ENCODE measurements around the gene BOC.

The BOC gene

GRCh38 chr3:113223475-113224281 is 12.3 kb downstream of the BOC start:
- H3K4me1 ChIP-seq (ENCODE audit: low read depth, poor library complexity, severe bottlenecking): no peaks in the 10 kb centered on the region
- no peak overlapping the region for H3K4me3 ChIP-seq (IDR thresholded peaks at IDR 0.05; ENCODE audit: insufficient read depth, low read depth, low read length)
- no peaks in the 10 kb centered on the region for H4K20me1 ChIP-seq (ENCODE audit: insufficient read depth)
- H3K36me3 ChIP-seq (ENCODE audit: insufficient read depth): no peaks in the 10 kb centered on the region
- H3K4me2 ChIP-seq: no peak overlapping the region
- no peak overlapping the region for H3K27ac ChIP-seq
- H3K27me3 ChIP-seq (ENCODE audit: insufficient read depth, low read depth): no peaks in the 10 kb centered on the region
- H3K9ac ChIP-seq: no peak overlapping the region
- no peaks in the 10 kb centered on the region for H3K79me2 ChIP-seq (ENCODE audit: insufficient read depth, low read depth)
- no peak overlapping the region for H2AFZ ChIP-seq (ENCODE audit: low read depth)
- TF ChIP-seq CTCF (conservative IDR thresholded peaks at IDR 0.05; ENCODE audit: low read depth, low read length): no peak

GRCh38 chr3:113225286-113225685 is 13.9 kb downstream of the BOC start:
- Histone ChIP-seq H3K36me3 (ENCODE audit: insufficient read depth) (no peaks in the 10 kb centered on the region), H3K9ac (no peak overlapping the region), H3K4me1 (ENCODE audit: low read depth, poor library complexity, severe bottlenecking) (no peaks in the 10 kb centered on the region), H2AFZ (ENCODE audit: low read depth) (no peak overlapping the region), H3K4me2 (no peak overlapping the region), H4K20me1 (ENCODE audit: insufficient read depth) (no peaks in the 10 kb centered on the region), H3K79me2 (ENCODE audit: insufficient read depth, low read depth) (no peaks in the 10 kb centered on the region), H3K4me3 (IDR thresholded peaks at IDR 0.05; ENCODE audit: insufficient read depth, low read depth, low read length) (no peak overlapping the region), H3K27ac (no peak overlapping the region), H3K27me3 (ENCODE audit: insufficient read depth, low read depth) (no peaks in the 10 kb centered on the region)
- no peak for TF ChIP-seq CTCF (conservative IDR thresholded peaks at IDR 0.05; ENCODE audit: low read depth, low read length)

GRCh38 chr3:113226491-113226890 is 15.1 kb downstream of the BOC start:
- Histone ChIP-seq H3K27me3 (ENCODE audit: insufficient read depth, low read depth) (no peaks in the 10 kb centered on the region), H3K4me2 (no peak overlapping the region), H4K20me1 (ENCODE audit: insufficient read depth) (no peaks in the 10 kb centered on the region), H3K79me2 (ENCODE audit: insufficient read depth, low read depth) (no peaks in the 10 kb centered on the region), H3K36me3 (ENCODE audit: insufficient read depth) (no peaks in the 10 kb centered on the region), H3K27ac (no peak overlapping the region), H3K9ac (no peak overlapping the region), H2AFZ (ENCODE audit: low read depth) (no peak overlapping the region), H3K4me3 (IDR thresholded peaks at IDR 0.05; ENCODE audit: insufficient read depth, low read depth, low read length) (no peak overlapping the region), H3K4me1 (ENCODE audit: low read depth, poor library complexity, severe bottlenecking) (no peaks in the 10 kb centered on the region)
- TF ChIP-seq CTCF (conservative IDR thresholded peaks at IDR 0.05; ENCODE audit: low read depth, low read length): no peak

GRCh38 chr3:113227146-113227545 is 15.8 kb downstream of the BOC start:
- no peak overlapping the region for H3K27ac ChIP-seq

More at GRCh38 chr3:113227146-113227545, 15.8 kb downstream of the BOC start:
- H4K20me1 ChIP-seq (ENCODE audit: insufficient read depth): no peaks in the 10 kb centered on the region
- TF ChIP-seq CTCF (conservative IDR thresholded peaks at IDR 0.05; ENCODE audit: low read depth, low read length): no peak
- H3K4me3 ChIP-seq (IDR thresholded peaks at IDR 0.05; ENCODE audit: insufficient read depth, low read depth, low read length): no peak overlapping the region
- no peak overlapping the region for H3K4me2 ChIP-seq
- no peaks in the 10 kb centered on the region for H3K4me1 ChIP-seq (ENCODE audit: low read depth, poor library complexity, severe bottlenecking)
- H3K27me3 ChIP-seq (ENCODE audit: insufficient read depth, low read depth): no peaks in the 10 kb centered on the region
- H3K9ac ChIP-seq: no peak overlapping the region
- H3K79me2 ChIP-seq (ENCODE audit: insufficient read depth, low read depth): no peaks in the 10 kb centered on the region
- no peak overlapping the region for H2AFZ ChIP-seq (ENCODE audit: low read depth)
- no peaks in the 10 kb centered on the region for H3K36me3 ChIP-seq (ENCODE audit: insufficient read depth)

All from KMS-11 (cell line).